Mesendoderm (in vitro differentiated cells): Measurements from ENCODE around the gene RNF213.
"Not testable (repeated sequence)": the region's sequence is repeated elsewhere in the genome, so short reads cannot be mapped to it uniquely, and the experiment has no call there.

Source experiments
- DNase-seq: peaks from one replicate; pipeline ENCODE4 v3.0.0; 2013
- H2AK5ac ChIP-seq: 2 replicates; pipeline ENCODE4 v1.6.1; 2013; ENCODE audit warnings: low read length, inconsistent platforms
- H2BK120ac ChIP-seq: 2 replicates; pipeline ENCODE4 v1.6.1; 2013; ENCODE audit warnings: low read depth, mild to moderate bottlenecking, low read length, moderate library complexity, mixed read lengths
- H2BK15ac ChIP-seq: replicated peaks from 2 replicates; pipeline ENCODE4 v1.6.1; 2013; ENCODE audit warnings: low read depth, mild to moderate bottlenecking, moderate library complexity
- H2BK5ac ChIP-seq: 2 replicates; pipeline ENCODE4 v1.6.1; 2013; ENCODE audit warnings: low read length, inconsistent platforms
- H3K18ac ChIP-seq: 2 replicates; pipeline ENCODE4 v1.6.1; 2013; ENCODE audit warnings: mild to moderate bottlenecking, low read length, mixed read lengths
- H3K23ac ChIP-seq: one replicate; pipeline ENCODE4 v1.6.1; 2013; ENCODE audit warnings: low read length
- H3K27ac ChIP-seq: 2 replicates; pipeline ENCODE4 v1.5.1; 2013; ENCODE audit warnings: low read depth, mild to moderate bottlenecking, inconsistent platforms, low read length, moderate library complexity
- H3K27me3 ChIP-seq: 2 replicates; pipeline ENCODE4 v1.6.1; 2013; ENCODE audit warnings: low read length, control low read depth, mild to moderate bottlenecking, inconsistent platforms; ENCODE audit not compliant: insufficient read depth, poor library complexity
- H3K36me3 ChIP-seq: 2 replicates; pipeline ENCODE4 v1.6.1; 2013; ENCODE audit warnings: low read length, inconsistent platforms; ENCODE audit not compliant: control insufficient read depth, insufficient read depth
- H3K4ac ChIP-seq: one replicate; pipeline ENCODE4 v1.6.1; 2013; ENCODE audit warnings: low read depth, mild to moderate bottlenecking, low read length, moderate library complexity
- H3K4me1 ChIP-seq: 2 replicates; pipeline ENCODE4 v1.6.1; 2013; ENCODE audit warnings: low read depth, low read length, inconsistent platforms; ENCODE audit not compliant: control insufficient read depth
- H3K4me2 ChIP-seq: 2 replicates; pipeline ENCODE4 v1.6.1; 2013; ENCODE audit warnings: low read length
- H3K4me3 ChIP-seq: 2 replicates; pipeline ENCODE4 v1.5.1; 2013; ENCODE audit warnings: mild to moderate bottlenecking, low read length
- H3K56ac ChIP-seq: one replicate; pipeline ENCODE4 v1.6.1; 2013; ENCODE audit warnings: low read length
- H3K79me1 ChIP-seq: 2 replicates; pipeline ENCODE4 v1.6.1; 2013; ENCODE audit warnings: low read length, inconsistent platforms
- H3K79me2 ChIP-seq: 2 replicates; pipeline ENCODE4 v1.6.1; 2013; ENCODE audit warnings: mild to moderate bottlenecking, low read length; ENCODE audit not compliant: control insufficient read depth, insufficient read depth
- H3K9ac ChIP-seq: 2 replicates; pipeline ENCODE4 v1.6.1; 2013; ENCODE audit warnings: low read length, inconsistent platforms
- H4K5ac ChIP-seq: one replicate; pipeline ENCODE4 v1.6.1; 2013; ENCODE audit warnings: low read length
- H4K8ac ChIP-seq: one replicate; pipeline ENCODE4 v1.6.1; 2013; ENCODE audit warnings: low read depth, mild to moderate bottlenecking, control low read depth, low read length, moderate library complexity
- WGBS: extraction: QIAGEN DNeasy Blood & Tissue Kit; methylation state at CpG from one replicate; pipeline ENCODE4 v1.1.7; 2013; ENCODE audit warnings: low lambda C conversion rate, missing lambda C conversion rate; ENCODE audit not compliant: insufficient coverage; ENCODE audit errors: extremely low coverage; 5-methylcytosine and 5-hydroxymethylcytosine counted together

RNF213 gene

DNA sequence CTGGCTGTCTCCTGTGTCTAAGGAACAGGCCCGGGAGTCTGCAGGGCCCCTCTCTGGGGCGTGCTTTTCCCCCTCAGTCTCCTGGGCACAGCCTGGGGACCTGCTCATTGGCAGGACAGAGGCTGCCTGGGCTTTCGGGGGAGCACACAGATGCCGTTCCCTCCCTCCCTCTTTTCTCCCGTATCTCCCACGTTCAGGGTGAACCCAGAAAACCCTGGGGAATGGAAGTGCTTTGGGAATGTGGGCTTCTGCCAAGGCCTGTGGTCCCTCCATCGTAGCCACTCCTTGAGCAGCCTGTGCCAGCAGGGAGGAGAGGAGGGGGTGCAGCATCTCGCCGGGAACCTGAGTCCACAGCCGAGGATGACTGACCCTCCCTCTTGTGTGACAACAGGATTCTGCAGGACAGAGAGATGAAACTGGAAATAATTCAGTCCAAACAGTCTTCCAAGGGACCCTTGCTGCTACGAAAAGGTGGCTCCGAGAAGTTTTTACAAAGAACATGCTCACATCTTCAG is 52.0 kb downstream of the RNF213 start:
- H4K8ac ChIP-seq: no peak overlapping the region
- no peaks in the 10 kb centered on the region for H3K79me2 ChIP-seq
- no peak overlapping the region for H3K18ac ChIP-seq
- H2BK120ac ChIP-seq: no peak overlapping the region
- no peak overlapping the region for H3K4me3 ChIP-seq
- no peaks in the 10 kb centered on the region for H3K79me1 ChIP-seq
- H3K4me1 ChIP-seq: peaks cover 8% of the 10 kb centered on the region
- H3K36me3 ChIP-seq: no peaks in the 10 kb centered on the region
- no peak overlapping the region for H3K4me2 ChIP-seq
- H3K23ac ChIP-seq: no peak overlapping the region
- H3K9ac ChIP-seq: no peak overlapping the region
- H3K27ac ChIP-seq: no peak overlapping the region
- no peak overlapping the region for H2AK5ac ChIP-seq
- H4K5ac ChIP-seq: no peak overlapping the region
- no peak overlapping the region for H2BK15ac ChIP-seq
- no peak overlapping the region for H2BK5ac ChIP-seq
- no peak for DNase-seq
- no peaks in the 10 kb centered on the region for H3K27me3 ChIP-seq
- WGBS: no CpG with 5 or more reads among the region's 12 CpGs
- H3K4ac ChIP-seq: no peak overlapping the region
- no peak overlapping the region for H3K56ac ChIP-seq

DNA sequence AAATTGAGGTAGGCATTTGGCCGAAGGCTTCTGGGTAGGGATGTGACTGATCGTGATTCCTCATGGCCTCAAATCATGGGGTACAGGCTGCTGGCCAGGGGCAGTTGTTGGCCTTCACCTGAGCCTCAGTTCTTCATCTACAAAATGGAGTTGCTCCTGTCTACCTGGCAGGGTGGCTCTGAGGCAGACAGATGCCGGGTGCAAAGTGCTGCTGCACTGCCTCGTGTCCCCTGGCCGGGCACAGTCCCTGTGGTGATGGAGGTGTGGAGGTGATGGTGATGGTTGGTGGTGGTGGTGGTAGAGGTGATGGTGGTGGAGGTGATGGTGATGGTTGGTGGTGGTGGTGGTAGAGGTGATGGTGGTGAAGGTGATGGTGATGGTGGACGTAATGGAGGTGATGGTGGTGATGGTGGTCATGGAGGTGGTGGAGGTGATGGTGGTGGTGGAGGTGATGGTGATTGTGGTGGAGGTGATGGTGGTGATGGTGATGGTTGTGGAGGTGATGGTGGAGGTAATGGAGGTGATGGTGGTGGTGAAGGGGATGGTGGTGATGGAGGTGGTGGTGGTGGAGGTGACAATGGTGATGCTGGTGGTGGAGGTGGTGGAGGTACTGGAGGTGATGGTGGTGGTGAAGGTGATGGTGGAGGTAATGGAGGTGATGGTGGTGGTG is 52.6 kb downstream of the RNF213 start:
- Histone ChIP-seq H2AK5ac (no peak overlapping the region), H3K56ac (no peak overlapping the region), H3K4me1 (peaks cover 7% of the 10 kb centered on the region), H3K9ac (no peak overlapping the region), H3K27me3 (no peaks in the 10 kb centered on the region), H3K4me3 (no peak overlapping the region), H3K4me2 (no peak overlapping the region), H3K4ac (no peak overlapping the region), H2BK15ac (no peak overlapping the region), H3K27ac (no peak overlapping the region), H3K18ac (no peak overlapping the region), H2BK120ac (no peak overlapping the region), H4K5ac (no peak overlapping the region), H2BK5ac (no peak overlapping the region), H4K8ac (no peak overlapping the region), H3K23ac (no peak overlapping the region), H3K79me1 (no peaks in the 10 kb centered on the region), H3K36me3 (no peaks in the 10 kb centered on the region), H3K79me2 (no peaks in the 10 kb centered on the region)
- WGBS: no CpG with 5 or more reads among the region's 6 CpGs
- no peak for DNase-seq

- H4K5ac ChIP-seq, H3K27me3 ChIP-seq, H2BK5ac ChIP-seq, H3K36me3 ChIP-seq, H3K56ac ChIP-seq, H3K27ac ChIP-seq, H2BK120ac ChIP-seq, H2AK5ac ChIP-seq, H2BK15ac ChIP-seq, H3K18ac ChIP-seq, H3K9ac ChIP-seq, H3K4ac ChIP-seq, H3K79me1 ChIP-seq, DNase-seq, H3K79me2 ChIP-seq, H4K8ac ChIP-seq, H3K4me3 ChIP-seq, H3K4me1 ChIP-seq, H3K23ac ChIP-seq, H3K4me2 ChIP-seq: not testable (repeated sequence)
- no CpG with 5 or more reads among the region's 1 CpG for WGBS
Observed at GRCh38 chr17:80313946-80314345, 53.3 kb downstream of the RNF213 start.

DNA sequence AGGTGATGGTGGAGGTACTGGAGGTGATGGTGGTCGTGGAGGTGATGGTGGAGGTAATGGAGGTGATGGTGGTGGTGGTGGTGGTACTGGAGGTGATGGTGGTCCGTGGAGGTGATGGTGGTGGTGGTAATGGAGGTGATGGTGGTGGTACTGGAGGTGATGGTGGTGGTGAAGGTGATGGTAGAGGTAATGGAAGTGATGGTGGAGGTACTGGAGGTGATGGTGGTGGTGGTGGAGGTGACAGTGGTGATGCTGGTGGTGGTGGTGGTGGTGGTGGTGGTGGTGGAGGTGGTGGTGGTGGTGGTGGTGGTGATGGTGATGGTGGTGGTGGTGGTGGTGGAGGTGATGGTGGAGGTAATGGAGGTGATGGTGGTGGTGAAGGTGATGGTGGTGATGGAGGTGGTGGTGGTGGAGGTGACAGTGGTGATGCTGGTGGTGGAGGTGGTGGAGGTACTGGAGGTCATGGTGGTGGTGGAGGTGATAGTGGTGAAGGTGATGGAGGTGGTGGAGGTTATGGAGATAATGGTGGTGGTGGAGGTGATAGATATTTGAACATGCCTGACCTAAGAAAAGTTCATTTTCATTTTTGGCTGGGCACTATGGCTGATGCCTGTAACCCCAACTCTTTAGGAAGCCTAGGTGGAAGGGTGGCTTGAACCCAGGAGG is 55.0 kb downstream of the RNF213 start:
- no peak overlapping the region for H2BK15ac ChIP-seq
- H4K8ac ChIP-seq: no peak overlapping the region
- no peak overlapping the region for H3K27ac ChIP-seq
- DNase-seq: no peak
- no peak overlapping the region for H2AK5ac ChIP-seq
- H3K79me2 ChIP-seq: no peaks in the 10 kb centered on the region
- H3K18ac ChIP-seq: no peak overlapping the region
- no peak overlapping the region for H3K4me2 ChIP-seq
- H3K9ac ChIP-seq: no peak overlapping the region
- no peak overlapping the region for H2BK5ac ChIP-seq
- H3K79me1 ChIP-seq: no peaks in the 10 kb centered on the region
- H3K23ac ChIP-seq: no peak overlapping the region
- H3K56ac ChIP-seq: no peak overlapping the region
- H2BK120ac ChIP-seq: no peak overlapping the region
- no peak overlapping the region for H3K4me3 ChIP-seq
- H3K4ac ChIP-seq: no peak overlapping the region
- H4K5ac ChIP-seq: no peak overlapping the region
- no peaks in the 10 kb centered on the region for H3K27me3 ChIP-seq
- WGBS: no CpG with 5 or more reads among the region's 2 CpGs
- no peaks in the 10 kb centered on the region for H3K4me1 ChIP-seq
- peaks cover 4% of the 10 kb centered on the region for H3K36me3 ChIP-seq

GRCh38 chr17:80316431-80316830 is 55.8 kb downstream of the RNF213 start:
- no peak overlapping the region for H4K5ac ChIP-seq
- H3K9ac ChIP-seq: no peak overlapping the region
- no peak overlapping the region for H3K4me3 ChIP-seq
- no peak overlapping the region for H2BK5ac ChIP-seq
- H3K56ac ChIP-seq: no peak overlapping the region
- H3K4me1 ChIP-seq: no peaks in the 10 kb centered on the region
- H3K36me3 ChIP-seq: peaks cover 4% of the 10 kb centered on the region
- H4K8ac ChIP-seq: no peak overlapping the region
- no peak overlapping the region for H2BK15ac ChIP-seq
- no peaks in the 10 kb centered on the region for H3K27me3 ChIP-seq
- H3K79me2 ChIP-seq: no peaks in the 10 kb centered on the region
- H2BK120ac ChIP-seq: no peak overlapping the region
- H3K4ac ChIP-seq: no peak overlapping the region
- H2AK5ac ChIP-seq: no peak overlapping the region
- no peak overlapping the region for H3K23ac ChIP-seq
- H3K27ac ChIP-seq: no peak overlapping the region
- H3K79me1 ChIP-seq: no peaks in the 10 kb centered on the region
- no CpG with 5 or more reads among the region's 10 CpGs for WGBS
- H3K18ac ChIP-seq: no peak overlapping the region
- DNase-seq: no peak
- H3K4me2 ChIP-seq: no peak overlapping the region
